ENCODE measurements around the gene CCR2.
A peak's percentile ranks its signal among the peaks of the same experiment; 100 is the strongest.

Gene CCR2

DNA sequence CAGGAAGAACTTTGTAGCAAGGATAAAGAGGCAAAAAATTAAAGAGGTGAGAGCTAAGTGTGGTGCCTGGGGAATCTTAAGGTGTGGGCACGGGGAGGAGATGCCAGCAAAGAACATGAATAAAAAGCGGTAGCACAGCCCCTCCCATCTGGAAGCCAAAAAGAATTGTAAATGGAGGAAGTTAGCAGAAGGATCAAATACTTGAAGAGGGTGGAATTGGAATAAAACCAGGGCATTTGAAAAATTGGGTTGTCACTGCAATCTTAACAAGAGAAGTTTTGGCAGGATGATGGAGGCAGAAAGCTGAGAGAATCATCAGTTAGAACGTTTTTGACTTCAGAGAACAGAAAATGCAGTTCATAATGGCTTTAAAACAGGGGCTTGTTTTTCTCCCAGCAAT is 2.4 kb downstream of the CCR2 start:
- DNase-seq: no peak

DNA sequence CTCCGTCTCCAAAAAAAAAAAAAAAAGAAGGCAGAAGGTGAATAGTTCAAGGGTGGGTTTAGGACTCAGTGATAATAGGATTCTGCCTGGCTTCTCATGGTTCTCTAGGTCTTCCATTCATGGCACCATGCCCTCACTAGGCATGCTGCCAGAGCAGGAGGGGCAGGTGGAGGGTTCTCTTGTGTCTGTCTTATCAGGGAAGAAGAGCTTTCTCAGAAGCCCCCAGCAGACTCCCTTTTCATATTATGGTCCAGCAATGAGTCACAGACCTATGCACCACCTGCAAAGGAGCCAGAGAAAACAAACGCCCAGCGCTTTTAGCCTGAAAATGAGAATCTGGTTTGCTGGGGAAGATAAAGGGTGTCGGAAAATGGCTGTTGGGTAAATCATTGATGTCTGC is 3.0 kb downstream of the CCR2 start:
- DNase-seq: no peak

DNA sequence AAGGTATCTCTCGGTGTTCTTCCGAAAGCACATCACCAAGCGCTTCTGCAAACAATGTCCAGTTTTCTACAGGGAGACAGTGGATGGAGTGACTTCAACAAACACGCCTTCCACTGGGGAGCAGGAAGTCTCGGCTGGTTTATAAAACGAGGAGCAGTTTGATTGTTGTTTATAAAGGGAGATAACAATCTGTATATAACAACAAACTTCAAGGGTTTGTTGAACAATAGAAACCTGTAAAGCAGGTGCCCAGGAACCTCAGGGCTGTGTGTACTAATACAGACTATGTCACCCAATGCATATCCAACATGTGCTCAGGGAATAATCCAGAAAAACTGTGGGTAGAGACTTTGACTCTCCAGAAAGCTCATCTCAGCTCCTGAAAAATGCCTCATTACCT is 4.6 kb downstream of the CCR2 start:
- no peak for DNase-seq

- DNase-seq: peak; percentile 52
Observed at GRCh38 chr3:46359733-46360493, 6.0 kb downstream of the CCR2 start.

GRCh38 chr3:46360907-46361306 is 7.0 kb downstream of the CCR2 start:
- no peak for DNase-seq

GRCh38 chr3:46361408-46362283 is 7.7 kb downstream of the CCR2 start:
- no peak for DNase-seq

GRCh38 chr3:46365041-46365440 is 11.1 kb downstream of the CCR2 start:
- DNase-seq: no peak

- no peak for DNase-seq
Observed at GRCh38 chr3:46365737-46366524, 12.0 kb downstream of the CCR2 start.

DNA sequence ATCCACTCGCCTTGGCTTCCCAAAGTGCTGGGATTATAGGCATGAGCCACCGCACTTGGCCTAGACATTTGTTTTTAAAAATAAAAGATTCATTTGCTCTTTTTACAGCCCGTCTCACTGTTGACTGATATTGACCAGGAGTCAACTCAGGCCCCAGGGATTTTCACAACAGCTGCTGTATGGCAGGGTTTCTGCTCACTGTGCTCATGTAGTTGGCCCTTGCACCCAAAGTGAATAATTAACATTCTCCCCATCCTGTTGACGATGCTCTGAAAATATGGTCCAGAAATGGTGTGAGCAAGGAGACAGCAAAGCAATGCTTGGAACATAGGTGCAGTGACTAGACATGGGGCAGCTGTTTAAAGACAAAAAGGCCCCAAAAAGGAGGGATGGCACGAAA is 13.9 kb downstream of the CCR2 start:
- no peak for DNase-seq

GRCh38 chr3:46368569-46368968 is 14.7 kb downstream of the CCR2 start:
- DNase-seq: no peak

DNA sequence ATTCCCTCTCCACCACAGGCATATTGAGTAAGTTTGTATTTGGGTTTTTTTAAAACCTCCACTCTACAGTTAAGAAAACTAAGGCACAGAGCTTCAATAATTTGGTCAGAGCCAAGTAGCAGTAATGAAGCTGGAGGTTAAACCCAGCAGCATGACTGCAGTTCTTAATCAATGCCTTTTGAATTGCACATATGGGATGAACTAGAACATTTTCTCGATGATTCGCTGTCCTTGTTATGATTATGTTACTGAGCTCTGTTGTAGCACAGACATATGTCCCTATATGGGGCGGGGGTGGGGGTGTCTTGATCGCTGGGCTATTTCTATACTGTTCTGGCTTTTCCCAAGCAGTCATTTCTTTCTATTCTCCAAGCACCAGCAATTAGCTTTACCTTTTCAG is 15.2 kb downstream of the CCR2 start:
- DNase-seq: no peak

DNA sequence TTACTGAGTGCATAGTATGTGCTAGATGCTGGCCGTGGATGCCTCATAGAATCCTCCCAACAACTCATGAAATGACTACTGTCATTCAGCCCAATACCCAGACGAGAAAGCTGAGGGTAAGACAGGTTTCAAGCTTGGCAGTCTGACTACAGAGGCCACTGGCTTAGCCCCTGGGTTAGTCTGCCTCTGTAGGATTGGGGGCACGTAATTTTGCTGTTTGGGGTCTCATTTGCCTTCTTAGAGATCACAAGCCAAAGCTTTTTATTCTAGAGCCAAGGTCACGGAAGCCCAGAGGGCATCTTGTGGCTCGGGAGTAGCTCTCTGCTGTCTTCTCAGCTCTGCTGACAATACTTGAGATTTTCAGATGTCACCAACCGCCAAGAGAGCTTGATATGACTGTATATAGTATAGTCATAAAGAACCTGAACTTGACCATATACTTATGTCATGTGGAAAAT is 15.8 kb downstream of the CCR2 start:
- DNase-seq: no peak

DNA sequence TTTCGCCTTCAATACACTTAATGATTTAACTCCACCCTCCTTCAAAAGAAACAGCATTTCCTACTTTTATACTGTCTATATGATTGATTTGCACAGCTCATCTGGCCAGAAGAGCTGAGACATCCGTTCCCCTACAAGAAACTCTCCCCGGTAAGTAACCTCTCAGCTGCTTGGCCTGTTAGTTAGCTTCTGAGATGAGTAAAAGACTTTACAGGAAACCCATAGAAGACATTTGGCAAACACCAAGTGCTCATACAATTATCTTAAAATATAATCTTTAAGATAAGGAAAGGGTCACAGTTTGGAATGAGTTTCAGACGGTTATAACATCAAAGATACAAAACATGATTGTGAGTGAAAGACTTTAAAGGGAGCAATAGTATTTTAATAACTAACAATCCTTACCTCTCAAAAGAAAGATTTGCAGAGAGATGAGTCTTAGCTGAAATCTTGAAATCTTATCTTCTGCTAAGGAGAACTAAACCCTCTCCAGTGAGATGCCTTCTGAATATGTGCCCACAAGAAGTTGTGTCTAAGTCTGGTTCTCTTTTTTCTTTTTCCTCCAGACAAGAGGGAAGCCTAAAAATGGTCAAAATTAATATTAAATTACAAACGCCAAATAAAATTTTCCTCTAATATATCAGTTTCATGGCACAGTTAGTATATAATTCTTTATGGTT is 17.1 kb downstream of the CCR2 start, which contains the start of gene CCR5:
CCR5 (plus strand) TSS at position 108 of the 680 bp plus-strand sequence. CDS start 1,957 bp downstream, outside the sequence.
- no peak for DNase-seq

DNA sequence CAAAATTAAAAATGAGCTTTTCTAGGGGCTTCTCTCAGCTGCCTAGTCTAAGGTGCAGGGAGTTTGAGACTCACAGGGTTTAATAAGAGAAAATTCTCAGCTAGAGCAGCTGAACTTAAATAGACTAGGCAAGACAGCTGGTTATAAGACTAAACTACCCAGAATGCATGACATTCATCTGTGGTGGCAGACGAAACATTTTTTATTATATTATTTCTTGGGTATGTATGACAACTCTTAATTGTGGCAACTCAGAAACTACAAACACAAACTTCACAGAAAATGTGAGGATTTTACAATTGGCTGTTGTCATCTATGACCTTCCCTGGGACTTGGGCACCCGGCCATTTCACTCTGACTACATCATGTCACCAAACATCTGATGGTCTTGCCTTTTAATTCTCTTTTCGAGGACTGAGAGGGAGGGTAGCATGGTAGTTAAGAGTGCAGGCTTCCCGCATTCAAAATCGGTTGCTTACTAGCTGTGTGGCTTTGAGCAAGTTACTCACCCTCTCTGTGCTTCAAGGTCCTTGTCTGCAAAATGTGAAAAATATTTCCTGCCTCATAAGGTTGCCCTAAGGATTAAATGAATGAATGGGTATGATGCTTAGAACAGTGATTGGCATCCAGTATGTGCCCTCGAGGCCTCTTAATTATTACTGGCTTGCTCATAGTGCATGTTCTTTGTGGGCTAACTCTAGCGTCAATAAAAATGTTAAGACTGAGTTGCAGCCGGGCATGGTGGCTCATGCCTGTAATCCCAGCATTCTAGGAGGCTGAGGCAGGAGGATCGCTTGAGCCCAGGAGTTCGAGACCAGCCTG is 17.8 kb downstream of the CCR2 start:
- DNase-seq: no peak

DNA sequence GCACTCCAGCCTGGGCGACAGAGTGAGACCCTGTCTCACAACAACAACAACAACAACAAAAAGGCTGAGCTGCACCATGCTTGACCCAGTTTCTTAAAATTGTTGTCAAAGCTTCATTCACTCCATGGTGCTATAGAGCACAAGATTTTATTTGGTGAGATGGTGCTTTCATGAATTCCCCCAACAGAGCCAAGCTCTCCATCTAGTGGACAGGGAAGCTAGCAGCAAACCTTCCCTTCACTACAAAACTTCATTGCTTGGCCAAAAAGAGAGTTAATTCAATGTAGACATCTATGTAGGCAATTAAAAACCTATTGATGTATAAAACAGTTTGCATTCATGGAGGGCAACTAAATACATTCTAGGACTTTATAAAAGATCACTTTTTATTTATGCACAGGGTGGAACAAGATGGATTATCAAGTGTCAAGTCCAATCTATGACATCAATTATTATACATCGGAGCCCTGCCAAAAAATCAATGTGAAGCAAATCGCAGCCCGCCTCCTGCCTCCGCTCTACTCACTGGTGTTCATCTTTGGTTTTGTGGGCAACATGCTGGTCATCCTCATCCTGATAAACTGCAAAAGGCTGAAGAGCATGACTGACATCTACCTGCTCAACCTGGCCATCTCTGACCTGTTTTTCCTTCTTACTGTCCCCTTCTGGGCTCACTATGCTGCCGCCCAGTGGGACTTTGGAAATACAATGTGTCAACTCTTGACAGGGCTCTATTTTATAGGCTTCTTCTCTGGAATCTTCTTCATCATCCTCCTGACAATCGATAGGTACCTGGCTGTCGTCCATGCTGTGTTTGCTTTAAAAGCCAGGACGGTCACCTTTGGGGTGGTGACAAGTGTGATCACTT is 18.8 kb downstream of the CCR2 start:
- DNase-seq: no peak

DNA sequence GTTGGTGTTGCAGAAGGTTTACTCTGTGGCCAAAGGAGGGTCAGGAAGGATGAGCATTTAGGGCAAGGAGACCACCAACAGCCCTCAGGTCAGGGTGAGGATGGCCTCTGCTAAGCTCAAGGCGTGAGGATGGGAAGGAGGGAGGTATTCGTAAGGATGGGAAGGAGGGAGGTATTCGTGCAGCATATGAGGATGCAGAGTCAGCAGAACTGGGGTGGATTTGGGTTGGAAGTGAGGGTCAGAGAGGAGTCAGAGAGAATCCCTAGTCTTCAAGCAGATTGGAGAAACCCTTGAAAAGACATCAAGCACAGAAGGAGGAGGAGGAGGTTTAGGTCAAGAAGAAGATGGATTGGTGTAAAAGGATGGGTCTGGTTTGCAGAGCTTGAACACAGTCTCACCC is 20.8 kb downstream of the CCR2 start:
- no peak for DNase-seq

DNA sequence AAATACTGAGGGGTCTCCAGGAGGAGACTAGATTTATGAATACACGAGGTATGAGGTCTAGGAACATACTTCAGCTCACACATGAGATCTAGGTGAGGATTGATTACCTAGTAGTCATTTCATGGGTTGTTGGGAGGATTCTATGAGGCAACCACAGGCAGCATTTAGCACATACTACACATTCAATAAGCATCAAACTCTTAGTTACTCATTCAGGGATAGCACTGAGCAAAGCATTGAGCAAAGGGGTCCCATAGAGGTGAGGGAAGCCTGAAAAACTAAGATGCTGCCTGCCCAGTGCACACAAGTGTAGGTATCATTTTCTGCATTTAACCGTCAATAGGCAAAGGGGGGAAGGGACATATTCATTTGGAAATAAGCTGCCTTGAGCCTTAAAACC is 21.3 kb downstream of the CCR2 start:
- DNase-seq: no peak

GRCh38 chr3:46375814-46376213 is 21.9 kb downstream of the CCR2 start:
- no peak for DNase-seq

DNA sequence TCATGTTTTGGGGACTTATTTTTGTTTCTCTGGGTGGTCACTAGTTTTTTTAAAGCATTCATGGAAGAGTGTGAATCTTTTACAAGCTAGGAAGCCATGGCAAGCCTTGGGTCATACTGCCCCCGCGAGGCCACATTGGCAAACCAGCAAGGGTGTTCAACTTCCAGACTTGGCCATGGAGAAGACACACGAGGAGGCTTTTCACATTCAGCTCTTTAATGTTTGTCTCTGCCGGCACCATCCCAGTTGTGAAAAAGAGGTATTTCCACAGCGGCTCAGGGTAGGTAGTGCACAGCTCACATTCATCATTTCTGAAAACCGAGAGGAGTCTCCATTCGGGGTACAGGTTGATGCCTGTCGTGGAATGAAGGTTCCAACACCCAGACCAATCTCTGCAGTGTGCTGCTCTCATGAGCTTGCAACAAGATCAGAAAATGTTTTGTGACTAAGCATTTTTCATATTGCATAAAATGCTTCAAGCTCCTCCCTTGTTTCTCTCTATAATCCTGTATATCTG is 24.6 kb downstream of the CCR2 start:
- no peak for DNase-seq

- DNase-seq: no peak
Observed at GRCh38 chr3:46380471-46381221, 26.7 kb downstream of the CCR2 start.
